Thyroid gland (tissue), 4 donors: ENCODE results near the gene LDHAL6B. TPM values are rescaled to one million over a fixed set of nuclear protein-coding genes. Genes with fewer than 3 reads are reported as not detected.

ENCODE experiments used
- DNase-seq, 2 donors: peaks; one replicate each; pipeline ENCODE4 v3.0.0-alpha.2; 2019
- H3K27ac ChIP-seq, 3 donors: fragments of 200-600 bp; sonication (generic); 1 replicate in 2 of 3; 2 replicates in 1 of 3; pipeline ENCODE4 v1.5.1; 2016 to 2019; ENCODE audit warnings: mild to moderate bottlenecking in 1 of 3, moderate library complexity in 1 of 3
- H3K27me3 ChIP-seq: fragments of 200-600 bp; sonication (generic); one replicate; pipeline ENCODE4 v1.5.1; 2019
- H3K36me3 ChIP-seq, 2 donors: fragments of 200-600 bp; sonication (generic); one replicate each; pipeline ENCODE4 v1.5.1; 2016 to 2019
- H3K4me1 ChIP-seq, 2 donors: fragments of 200-600 bp; sonication (generic); one replicate each; pipeline ENCODE4 v1.5.1; 2017 to 2019
- H3K4me3 ChIP-seq, 3 donors: fragments of 200-600 bp; sonication (generic); replicated peaks in 1 of 3; 1 replicate in 2 of 3; 2 replicates in 1 of 3; pipeline ENCODE4 v1.5.1; 2016; ENCODE audit warnings: mild to moderate bottlenecking in 1 of 3
- H3K9me3 ChIP-seq: fragments of 200-600 bp; sonication (generic); one replicate; pipeline ENCODE4 v1.5.1; 2017
- CTCF ChIP-seq, 6 experiments: fragments of 200-600 bp in 3 of 6; fragments of 450-650 bp in 3 of 6; sonication (generic) in 3 of 6; IDR thresholded peaks; one replicate each; pipeline ENCODE4 v1.5.1; 2016 to 2019; ENCODE audit warnings: antibody characterized with exemption in 6 of 6, mild to moderate bottlenecking in 2 of 6, inconsistent platforms in 1 of 6, moderate library complexity in 1 of 6
- POLR2A ChIP-seq, 2 donors: fragments of 450-650 bp; IDR thresholded peaks; one replicate each; pipeline ENCODE4 v1.6.1; 2017; ENCODE audit warnings: antibody characterized with exemption in 2 of 2, mild to moderate bottlenecking in 2 of 2, moderate library complexity in 1 of 2
- WGBS, 2 donors: methylation state at CpG; one replicate each; pipeline ENCODE4 v1.1.5; 2017; 5-methylcytosine and 5-hydroxymethylcytosine counted together
- intact Hi-C: fragments of 100-400 bp; cut with DNase I; formaldehyde crosslinking; loops from one replicate; pipeline ENCODE4 v1.15.1; 2023
- microRNA counts, 2 donors: library from miRNA; unstranded; fragments of <30 nt; microRNA quantifications; one replicate each; lab custom pipeline; 2016 to 2017
- microRNA-seq: library from miRNA; unstranded; fragments of <30 nt; microRNA quantifications from one replicate; pipeline ENCODE4, GENCODE V29; 2016
- small RNA-seq: library from RNA; depleted of rRNA; stranded (forward); fragments of <200 nt; gene quantifications from one replicate; pipeline ENCODE3, GENCODE V24; 2016
- total RNA-seq, 4 donors: library from RNA; depleted of rRNA; stranded (reverse); fragments of >200 nt; gene quantifications; one replicate each; pipeline ENCODE4 v1.2.3, GENCODE V29; 2016

Gene LDHAL6B
- total RNA-seq, 4 donors from 2014 or later: 0.27 TPM; not detected in 3

- no peak overlapping the region for H3K4me3 ChIP-seq
- DNase-seq: no peak
- H3K27ac ChIP-seq: no peak overlapping the region
- H3K9me3 ChIP-seq: no peaks in the 10 kb centered on the region
- H3K4me1 ChIP-seq: no peaks in the 10 kb centered on the region
- intact Hi-C loops: no loop called here
- no peaks in the 10 kb centered on the region for H3K36me3 ChIP-seq
- 89 to 96% methylated on average over 7 of the region's 7 CpGs for WGBS, 2 donors
- TF ChIP-seq POLR2A (IDR thresholded peaks at IDR 0.05): no peak
- TF ChIP-seq CTCF (IDR thresholded peaks at IDR 0.05): no peak
- no peaks in the 10 kb centered on the region for H3K27me3 ChIP-seq
These were observed 49.2 kb downstream of the LDHAL6B start for GRCh38 chr15:59255680-59256336.

- H3K27me3 ChIP-seq: no peaks in the 10 kb centered on the region
- no peak for TF ChIP-seq POLR2A (IDR thresholded peaks at IDR 0.05)
- TF ChIP-seq CTCF (IDR thresholded peaks at IDR 0.05): no peak
- WGBS, 2 donors: 81 to 83% methylated on average over 8 of the region's 8 CpGs
- no peaks in the 10 kb centered on the region for H3K4me1 ChIP-seq
- no peaks in the 10 kb centered on the region for H3K9me3 ChIP-seq
- intact Hi-C loops: no loop called here
- H3K36me3 ChIP-seq: no peaks in the 10 kb centered on the region
- no peak for DNase-seq
- H3K27ac ChIP-seq: no peak overlapping the region
- H3K4me3 ChIP-seq: no peak overlapping the region
These were observed 49.8 kb downstream of the LDHAL6B start for GRCh38 chr15:59256482-59256881.

- WGBS, 2 donors: 72 to 73% methylated on average over 4 of the region's 4 CpGs
- Histone ChIP-seq H3K9me3 (no peaks in the 10 kb centered on the region), H3K4me3 (no peak overlapping the region), H3K27ac (no peak overlapping the region), H3K27me3 (no peaks in the 10 kb centered on the region), H3K4me1 (no peaks in the 10 kb centered on the region), H3K36me3 (no peaks in the 10 kb centered on the region)
- intact Hi-C loops: no loop called here
- DNase-seq: no peak
- TF ChIP-seq CTCF (IDR thresholded peaks at IDR 0.05): no peak
- TF ChIP-seq POLR2A (IDR thresholded peaks at IDR 0.05): no peak
These were observed 50.5 kb downstream of the LDHAL6B start for GRCh38 chr15:59257140-59257539.

MicroRNAs within 50 kb of the gene (microRNA counts, 767-probe panel; counts per million panel counts)
- microRNA hsa-miR-2116-5p (lab: Ali Mortazavi, UCI): 0 to 3,038 counts per million in 2 donors

Small RNAs within 50 kb of the gene (microRNA-seq; reads per million reads assigned to microRNA genes)
- gene MIR2116: 1.5 reads per million

Small RNAs within 50 kb of the gene (small RNA-seq; reads per million reads assigned to genes)
- not detected for gene MIR2116
- gene RNU4-80P: not detected

Other genes starting within 250 kb of the LDHAL6B start
- gene RNF111, start 219.2 kb upstream of the LDHAL6B start, total RNA-seq: 10 to 100 TPM; 19.1 to 33.2 (median 27.4) TPM
- 1 to 10 TPM; 1.1 to 2.1 (median 1.7) TPM for gene CCNB2, start 101.7 kb upstream of the LDHAL6B start, total RNA-seq
- 10 to 100 TPM; 19.5 to 56.6 (median 34.6) TPM for gene MYO1E, start 166.0 kb downstream of the LDHAL6B start, total RNA-seq
- gene FAM81A, start 231.3 kb downstream of the LDHAL6B start, total RNA-seq: 10 to 100 TPM in 1 of 4 donors, 1 to 10 TPM in 2, under 1 TPM in 1; 0.27 to 14.3 (median 2.4) TPM